ENCODE results near the gene DNASE1L3.

DNASE1L3 gene

DNA sequence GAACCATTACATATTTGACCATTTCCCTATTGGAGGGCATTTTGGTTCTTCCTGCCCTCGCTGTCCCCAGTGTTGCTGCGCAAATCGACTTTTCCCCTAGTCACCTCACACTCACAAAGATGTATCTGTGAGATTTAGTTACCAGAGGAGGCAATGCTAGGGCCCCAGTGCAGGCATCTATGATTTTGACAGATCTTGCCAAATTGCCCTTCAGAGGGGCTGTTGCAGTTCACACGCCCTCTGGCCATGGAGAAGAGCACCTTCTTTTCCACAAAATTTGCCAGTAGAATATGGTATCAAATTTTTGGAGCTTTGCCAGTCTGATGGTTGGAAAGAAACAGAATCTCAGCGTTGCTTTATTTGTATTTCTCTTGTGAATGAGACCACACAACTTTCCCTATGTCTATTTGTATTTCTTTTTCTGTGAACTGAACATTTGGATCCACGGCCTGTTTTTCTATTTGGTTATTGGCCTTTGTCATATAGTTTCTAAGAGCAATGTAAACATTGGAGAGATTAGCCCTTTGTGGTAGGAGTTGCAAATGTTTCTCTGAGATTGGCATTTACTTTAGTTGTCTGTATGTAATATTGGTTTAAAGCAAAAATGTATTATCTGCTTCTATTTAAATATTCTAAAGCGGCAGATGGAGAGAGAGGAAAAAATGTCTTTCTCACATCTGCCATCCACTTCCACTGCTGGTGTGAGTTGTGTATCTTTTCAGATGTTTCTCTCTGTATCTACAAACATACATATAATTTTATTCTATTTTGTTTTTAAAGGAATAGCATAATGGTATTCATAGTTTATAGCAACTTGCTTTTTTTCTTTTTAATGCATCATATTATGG is 66.1 kb downstream of the DNASE1L3 start:
- Histone ChIP-seq H3K36me3 (ENCODE audit: control insufficient read depth, low read length) (peaks cover 2% of the 10 kb centered on the region; the same call in 1 of the 2 replicates), H3K9me3 (ENCODE audit: control insufficient read depth, insufficient read depth, low read length) (no peaks in the 10 kb centered on the region), H3F3A (ENCODE audit: control insufficient read depth, insufficient read depth) (no peaks in the 10 kb centered on the region), H3K4me2 (ENCODE audit: low read length) (no peak overlapping the region), H3K27ac (ENCODE audit: low read depth, low read length) (no peak overlapping the region), H3K9me2 (replicated peaks; ENCODE audit: control insufficient read depth, low read length) (no peaks in the 10 kb centered on the region), H3K79me2 (ENCODE audit: control insufficient read depth, low read length) (no peaks in the 10 kb centered on the region), H3K4me1 (ENCODE audit: control insufficient read depth, low read length) (no peaks in the 10 kb centered on the region), H4K20me1 (ENCODE audit: control insufficient read depth, insufficient read depth, low read depth, low read length) (no peaks in the 10 kb centered on the region), H3K4me3 (ENCODE audit: low read length) (no peak overlapping the region), H3K27me3 (ENCODE audit: control insufficient read depth, low read length) (no peaks in the 10 kb centered on the region)
- no peak for TF ChIP-seq CTCF (IDR thresholded peaks at IDR 0.05; ENCODE audit: low read depth, low read length, poor library complexity, severe bottlenecking)

- Histone ChIP-seq H3K27ac (ENCODE audit: low read depth, low read length) (no peak overlapping the region), H3F3A (ENCODE audit: control insufficient read depth, insufficient read depth) (no peaks in the 10 kb centered on the region), H3K36me3 (ENCODE audit: control insufficient read depth, low read length) (peaks cover 1% of the 10 kb centered on the region; the same call in 1 of the 2 replicates), H3K9me2 (replicated peaks; ENCODE audit: control insufficient read depth, low read length) (no peaks in the 10 kb centered on the region), H3K4me1 (ENCODE audit: control insufficient read depth, low read length) (no peaks in the 10 kb centered on the region), H3K4me3 (ENCODE audit: low read length) (no peak overlapping the region), H3K27me3 (ENCODE audit: control insufficient read depth, low read length) (no peaks in the 10 kb centered on the region), H3K4me2 (ENCODE audit: low read length) (no peak overlapping the region), H3K9me3 (ENCODE audit: control insufficient read depth, insufficient read depth, low read length) (no peaks in the 10 kb centered on the region), H3K79me2 (ENCODE audit: control insufficient read depth, low read length) (no peaks in the 10 kb centered on the region), H4K20me1 (ENCODE audit: control insufficient read depth, insufficient read depth, low read depth, low read length) (no peaks in the 10 kb centered on the region)
- TF ChIP-seq CTCF (IDR thresholded peaks at IDR 0.05; ENCODE audit: low read depth, low read length, poor library complexity, severe bottlenecking): no peak
- no peak for TF ChIP-seq EZH2phosphoT487 (IDR thresholded peaks at IDR 0.05; ENCODE audit: borderline replicate concordance, low read length)
Observed at GRCh38 chr3:58143417-58144055, 67.2 kb downstream of the DNASE1L3 start.
